H9 (cell line): ENCODE measurements around the gene CDH13. TPM values are rescaled to one million over a fixed set of nuclear protein-coding genes. Genes with fewer than 3 reads are reported as not detected.

Experiments
- DNase-seq: peaks from one replicate; pipeline ENCODE4 v3.0.0-alpha.2; 2017
- H2AFZ ChIP-seq: one replicate; pipeline ENCODE4 v1.6.1; 2013; ENCODE audit warnings: mild to moderate bottlenecking, low read length, control low read depth, moderate library complexity
- H2AK5ac ChIP-seq: 2 replicates; pipeline ENCODE4 v1.6.1; 2013; ENCODE audit warnings: low read length, control low read depth, mixed read lengths; ENCODE audit not compliant: insufficient read length
- H2BK120ac ChIP-seq: one replicate; pipeline ENCODE4 v1.6.1; 2013; ENCODE audit warnings: low read depth, mild to moderate bottlenecking, low read length, control low read depth, inconsistent platforms; ENCODE audit not compliant: poor library complexity, severe bottlenecking
- H2BK12ac ChIP-seq: 2 replicates; pipeline ENCODE4 v1.6.1; 2013; ENCODE audit warnings: low read length, control low read depth, mixed read lengths, low read depth; ENCODE audit not compliant: insufficient read length
- H2BK15ac ChIP-seq: 2 replicates; pipeline ENCODE4 v1.6.1; 2013; ENCODE audit warnings: low read depth, low read length, control low read depth
- H2BK20ac ChIP-seq: one replicate; pipeline ENCODE4 v1.6.1; 2013; ENCODE audit warnings: low read depth, mild to moderate bottlenecking, low read length, control low read depth, inconsistent platforms; ENCODE audit not compliant: poor library complexity, severe bottlenecking
- H2BK5ac ChIP-seq: 2 replicates; pipeline ENCODE4 v1.6.1; 2013; ENCODE audit warnings: low read length, control low read depth, mixed read lengths; ENCODE audit not compliant: insufficient read length
- H3K14ac ChIP-seq: 2 replicates; pipeline ENCODE4 v1.6.1; 2013; ENCODE audit warnings: low read length, control low read depth; ENCODE audit not compliant: insufficient read depth
- H3K18ac ChIP-seq: 2 replicates; pipeline ENCODE4 v1.6.1; 2013; ENCODE audit warnings: low read depth, mild to moderate bottlenecking, mixed read lengths, low read length, control low read depth; ENCODE audit not compliant: insufficient read length
- H3K23ac ChIP-seq: 2 replicates; pipeline ENCODE4 v1.6.1; 2013; ENCODE audit warnings: low read length, control low read depth, mixed read lengths, low read depth; ENCODE audit not compliant: insufficient read length
- H3K23me2 ChIP-seq: 2 replicates; pipeline ENCODE4 v1.6.1; 2013; ENCODE audit warnings: low read depth, mild to moderate bottlenecking, mixed read lengths, low read length, control low read depth; ENCODE audit not compliant: insufficient read length, poor library complexity, severe bottlenecking
- H3K27ac ChIP-seq: 2 replicates; pipeline ENCODE4 v1.5.1; 2013; ENCODE audit warnings: low read length, control low read depth, mixed read lengths, low read depth; ENCODE audit not compliant: insufficient read length
- H3K27me3 ChIP-seq: 2 replicates; pipeline ENCODE4 v1.6.1; 2013; ENCODE audit warnings: low read length, control low read depth, inconsistent platforms; ENCODE audit not compliant: insufficient read depth
- H3K4ac ChIP-seq: 2 replicates; pipeline ENCODE4 v1.6.1; 2013; ENCODE audit warnings: low read depth, mild to moderate bottlenecking, control low read depth, inconsistent platforms, low read length, moderate library complexity
- H3K4me1 ChIP-seq: 2 replicates; pipeline ENCODE4 v1.6.1; 2013; ENCODE audit warnings: low read length, control low read depth, inconsistent platforms; ENCODE audit not compliant: insufficient read depth
- H3K4me2 ChIP-seq: 2 replicates; pipeline ENCODE4 v1.6.1; 2013; ENCODE audit warnings: low read length, control low read depth, mixed read lengths; ENCODE audit not compliant: insufficient read length, insufficient read depth
- H3K56ac ChIP-seq: 2 replicates; pipeline ENCODE4 v1.6.1; 2013; ENCODE audit warnings: low read depth, mild to moderate bottlenecking, mixed read lengths, low read length, control low read depth; ENCODE audit not compliant: insufficient read length
- H3K79me1 ChIP-seq: 2 replicates; pipeline ENCODE4 v1.6.1; 2013; ENCODE audit warnings: low read depth, mild to moderate bottlenecking, moderate library complexity, low read length, control low read depth, inconsistent platforms; ENCODE audit not compliant: insufficient read depth, poor library complexity, severe bottlenecking
- H3K79me2 ChIP-seq: 2 replicates; pipeline ENCODE4 v1.6.1; 2013; ENCODE audit warnings: low read length, control low read depth, inconsistent platforms; ENCODE audit not compliant: insufficient read depth
- H3K9ac ChIP-seq: 2 replicates; pipeline ENCODE4 v1.6.1; 2013; ENCODE audit warnings: low read length, control low read depth, mixed read lengths; ENCODE audit not compliant: insufficient read length; ENCODE audit errors: extremely low read depth
- H3K9me3 ChIP-seq: one replicate; pipeline ENCODE4 v1.6.1; 2013; ENCODE audit warnings: low read depth, low read length, inconsistent platforms; ENCODE audit not compliant: control insufficient read depth
- H3T11ph ChIP-seq: one replicate; pipeline ENCODE4 v1.6.1; 2013; ENCODE audit warnings: mild to moderate bottlenecking, low read length, control low read depth, inconsistent platforms
- H4K20me1 ChIP-seq: one replicate; pipeline ENCODE4 v1.6.1; 2013; ENCODE audit not compliant: control insufficient read depth, insufficient read length, insufficient read depth
- H4K5ac ChIP-seq: 2 replicates; pipeline ENCODE4 v1.6.1; 2013; ENCODE audit warnings: low read depth, mild to moderate bottlenecking, mixed read lengths, low read length, control low read depth; ENCODE audit not compliant: insufficient read length
- H4K8ac ChIP-seq: replicated peaks from 2 replicates; pipeline ENCODE4 v1.6.1; 2013; ENCODE audit warnings: low read length, control low read depth, mixed read lengths, low read depth; ENCODE audit not compliant: insufficient read length
- H4K91ac ChIP-seq: 2 replicates; pipeline ENCODE4 v1.6.1; 2013; ENCODE audit warnings: low read depth, mild to moderate bottlenecking, moderate library complexity, mixed read lengths, low read length, control low read depth; ENCODE audit not compliant: insufficient read length
- H3K27ac Mint-ChIP-seq, 3 experiments: 2 replicates in 2 of 3; 3 replicates in 1 of 3; pipeline ENCODE4 v1.8.0; 2020 to 2021; ENCODE audit warnings: mixed read lengths in 3 of 3, mild to moderate bottlenecking in 1 of 3, moderate library complexity in 1 of 3
- H3K27me3 Mint-ChIP-seq: 2 replicates; pipeline ENCODE4 v1.8.0; 2021; ENCODE audit warnings: low read depth, mild to moderate bottlenecking, moderate library complexity, mixed read lengths
- H3K36me3 Mint-ChIP-seq, 3 experiments: 2 replicates in 2 of 3; 3 replicates in 1 of 3; pipeline ENCODE4 v1.8.0; 2020 to 2021; ENCODE audit warnings: low read depth in 3 of 3, mixed read lengths in 3 of 3; ENCODE audit not compliant: insufficient read depth in 1 of 3
- H3K4me1 Mint-ChIP-seq, 2 experiments: 2 replicates each; pipeline ENCODE4 v1.8.0; 2020; ENCODE audit warnings: mixed read lengths in 2 of 2
- H3K4me3 Mint-ChIP-seq, 2 experiments: 2 replicates in 1 of 2; 3 replicates in 1 of 2; pipeline ENCODE4 v1.8.0; 2020 to 2021; ENCODE audit warnings: mild to moderate bottlenecking in 2 of 2, mixed read lengths in 2 of 2, moderate library complexity in 1 of 2
- H3K9me3 Mint-ChIP-seq, 2 experiments: 2 replicates in 1 of 2; 3 replicates in 1 of 2; pipeline ENCODE4 v1.8.0; 2020; ENCODE audit warnings: mild to moderate bottlenecking in 2 of 2, mixed read lengths in 2 of 2, moderate library complexity in 1 of 2
- CTCF ChIP-seq: fragments of 200-600 bp; sonication (generic); conservative IDR thresholded peaks from 3 replicates; pipeline ENCODE4 v1.8.0; 2021; ENCODE audit warnings: antibody characterized with exemption, mild to moderate bottlenecking
- whole genome bisulfite sequencing: extraction: QIAGEN DNeasy Blood & Tissue Kit; methylation state at CpG from one replicate; pipeline ENCODE4 v1.1.7; 2013; ENCODE audit warnings: missing lambda C conversion rate, low lambda C conversion rate, mixed read lengths; ENCODE audit not compliant: insufficient read length; ENCODE audit errors: extremely low coverage; 5-methylcytosine and 5-hydroxymethylcytosine counted together
- total RNA-seq: library from RNA; stranded (reverse); gene quantifications from 2 replicates; pipeline ENCODE4 v1.2.1, GENCODE V29; 2021

Gene CDH13
- total RNA-seq, 1 experiment from 2014 or later = 1.5 TPM

GRCh38 chr16:83830091-83830768 is 1203.5 kb downstream of the CDH13 start:
- H2BK12ac ChIP-seq = no peak overlapping the region
- no peak overlapping the region for H3K4ac ChIP-seq
- WGBS = no CpG with 5 or more reads among the region's 33 CpGs
- no peak overlapping the region for H2AFZ ChIP-seq
- H2BK20ac ChIP-seq = no peak overlapping the region
- no peak overlapping the region for H2BK5ac ChIP-seq
- TF ChIP-seq CTCF = no peak
- Mint-ChIP-seq H3K27me3 (peaks cover 2% of the 10 kb centered on the region; the same call in 1 of the 2 replicates), H3K36me3 (peaks cover 7 to 11% (median 8%) of the 10 kb centered on the region in 3 experiments), H3K9me3 (peaks cover 10 to 17% of the 10 kb centered on the region in 2 experiments), H3K4me3 (no peak overlapping the region), H3K4me1 (peaks cover 49 to 52% of the 10 kb centered on the region in 2 experiments), H3K27ac (no peak overlapping the region)
- H3K4me1 ChIP-seq = peaks cover 2% of the 10 kb centered on the region; the same call in 1 of the 2 replicates
- H3K56ac ChIP-seq = no peak overlapping the region
- no peaks in the 10 kb centered on the region for H4K20me1 ChIP-seq
- no peak overlapping the region for H3K9ac ChIP-seq
- no peak overlapping the region for H2BK120ac ChIP-seq
- H4K8ac ChIP-seq = no peak overlapping the region
- no peaks in the 10 kb centered on the region for H3K79me2 ChIP-seq
- peaks cover 10% of the 10 kb centered on the region for H3K9me3 ChIP-seq
- H2AK5ac ChIP-seq = no peak overlapping the region
- no peak for DNase-seq
- H4K91ac ChIP-seq = no peak overlapping the region
- no peak overlapping the region for H3K27ac ChIP-seq
- no peaks in the 10 kb centered on the region for H3K23me2 ChIP-seq
- no peak overlapping the region for H3K14ac ChIP-seq
- no peaks in the 10 kb centered on the region for H3K79me1 ChIP-seq
- no peak overlapping the region for H3K4me2 ChIP-seq
- H3K18ac ChIP-seq = no peak overlapping the region
- no peak overlapping the region for H3T11ph ChIP-seq
- H2BK15ac ChIP-seq = no peak overlapping the region
- no peak overlapping the region for H4K5ac ChIP-seq
- no peak overlapping the region for H3K23ac ChIP-seq
- no peaks in the 10 kb centered on the region for H3K27me3 ChIP-seq
